ENCODE measurements around the gene PALD1. TPM values are rescaled to one million over a fixed set of nuclear protein-coding genes. Genes with fewer than 3 reads are reported as not detected.

The PALD1 gene
- total and polyA plus RNA-seq, 9 of the 15 experiments (the other 6 are each of a cell fraction or from before 2014, with no cell fraction given), result 0.03 to 0.29 (median 0.09) TPM; not detected in 2

DNA sequence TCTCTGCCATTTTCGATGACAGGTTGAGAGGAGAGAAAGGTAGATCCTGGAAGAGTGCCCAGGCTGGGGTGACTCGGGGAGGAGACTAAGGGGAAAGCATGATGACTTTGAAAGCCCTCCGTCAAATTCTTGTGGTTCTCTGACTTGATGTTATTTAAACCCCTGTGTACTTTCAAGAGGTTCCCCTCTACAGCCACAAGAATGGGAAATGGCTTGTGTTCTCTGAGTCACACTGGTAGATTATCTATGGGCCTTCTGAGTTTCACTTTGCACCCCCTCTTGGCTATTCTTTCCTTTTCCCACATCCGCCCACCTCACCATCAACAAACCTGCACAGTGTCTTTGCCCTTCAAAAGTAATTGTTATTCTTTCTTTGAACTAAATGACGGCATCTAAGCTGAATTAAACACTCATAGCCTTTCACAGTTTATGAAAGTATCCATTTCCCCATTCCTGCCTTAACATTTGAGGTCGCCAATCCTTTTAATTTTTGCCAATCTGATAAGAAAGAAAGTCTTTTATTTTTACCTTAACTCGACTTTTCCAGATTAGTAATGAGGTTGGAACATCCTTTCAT is 99.9 kb downstream of the PALD1 start (continued):
- no peak for TF ChIP-seq ATF1 (CRISPR knock-in tag; IDR thresholded peaks at IDR 0.05)
- TF ChIP-seq ATF1 (tag; IDR thresholded peaks at IDR 0.05), result 0 out of 2 replicates have a peak, but pooled peaks have one; percentile 7
- TF ChIP-seq FOS (IDR thresholded peaks at IDR 0.05; ENCODE audit: extremely low read depth, insufficient read length), result peak; percentile 13
- no peak for TF ChIP-seq NFE2L1 (tag; IDR thresholded peaks at IDR 0.05; ENCODE audit: borderline replicate concordance, low read depth)
- TF ChIP-seq YY1 (IDR thresholded peaks at IDR 0.05; ENCODE audit: borderline replicate concordance in 1 of 3, control insufficient read depth in 1 of 3, extremely low read depth in 1 of 3, insufficient read depth in 3 of 3, insufficient read length in 1 of 3, insufficient replicate concordance in 2 of 3, low read depth in 1 of 3, low read length in 2 of 3), result peak in 1 of 3 experiments; percentile 7
- no peak for TF ChIP-seq DNMT1 (IDR thresholded peaks at IDR 0.05)
- TF ChIP-seq JUND (IDR thresholded peaks at IDR 0.05; ENCODE audit: borderline replicate concordance, low read depth, low read length), result peak; percentile 86
- peak; percentile 86; the same call in 2 of the 3 replicates for TF ChIP-seq JUND (tag; IDR thresholded peaks at IDR 0.05; ENCODE audit: borderline replicate concordance, low read depth, low read length)
- TF ChIP-seq MYNN (IDR thresholded peaks at IDR 0.05), result peak; percentile 37; the same call in 1 of the 2 replicates
- TF ChIP-seq MYNN (CRISPR knock-in tag; IDR thresholded peaks at IDR 0.05), result no peak
- 0 out of 2 replicates have a peak, but pooled peaks have one; percentile 38 for TF ChIP-seq GATA2 (CRISPR knock-in tag; IDR thresholded peaks at IDR 0.05)
- TF ChIP-seq EHMT2 (IDR thresholded peaks at IDR 0.05), result peak; percentile 68
- peak; percentile 61 for TF ChIP-seq NFRKB (IDR thresholded peaks at IDR 0.05; ENCODE audit: low read depth)
- peak in 1 of 2 experiments; percentile 77; a peak in 3 of 4 replicates for TF ChIP-seq FOXK2 (conservative IDR thresholded peaks at IDR 0.05 in 1 of 2, IDR thresholded peaks at IDR 0.05 in 1 of 2; ENCODE audit: low read depth in 2 of 2)
- no peak for TF ChIP-seq U2AF1 (optimal IDR thresholded peaks at IDR 0.05; ENCODE audit: low read depth, low read length)
- TF ChIP-seq MLX (CRISPR knock-in tag; conservative IDR thresholded peaks at IDR 0.05), result no peak
- peak; percentile 68; the same call in 1 of the 2 replicates for TF ChIP-seq SMARCC2 (IDR thresholded peaks at IDR 0.05; ENCODE audit: low read depth)
- peak; percentile 43; the same call in 1 of the 2 replicates for TF ChIP-seq CTBP1 (IDR thresholded peaks at IDR 0.05; ENCODE audit: borderline replicate concordance)
- no peak for TF ChIP-seq TEAD1 (CRISPR knock-in tag; IDR thresholded peaks at IDR 0.05)
- TF ChIP-seq RAD21 (CRISPR knock-in tag; conservative IDR thresholded peaks at IDR 0.05 in 1 of 2, IDR thresholded peaks at IDR 0.05 in 1 of 2), result peak in 1 of 2 experiments; percentile 20; a peak in 2 of 4 replicates
